ENCODE results near the gene CWC25. TPM values are rescaled to one million over a fixed set of nuclear protein-coding genes. Genes with fewer than 3 reads are reported as not detected.

Gene CWC25
- total RNA-seq, 2 experiments from 2014 or later, result 29.0 to 30.1 TPM

DNA sequence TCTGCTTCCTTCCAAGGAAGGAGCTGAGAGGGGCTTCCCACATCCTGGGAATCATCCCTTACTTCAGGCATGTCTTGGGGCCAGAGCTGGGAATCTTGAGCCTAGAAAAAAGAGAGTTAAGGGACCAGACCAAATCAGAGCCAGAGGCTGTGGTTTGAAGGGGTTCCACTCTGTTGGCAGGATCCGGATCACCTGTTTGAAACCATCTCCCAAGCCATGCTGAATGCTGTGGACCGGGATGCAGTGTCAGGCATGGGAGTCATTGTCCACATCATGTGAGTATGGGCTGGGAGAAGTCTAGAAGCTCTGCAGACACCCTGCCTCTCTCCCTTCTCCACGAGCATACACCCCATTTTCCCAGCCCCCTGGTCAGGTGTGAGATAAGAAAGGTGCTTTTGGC, 62.9 kb downstream of the CWC25 start:
- Mint-ChIP-seq H3K9me3 (no peaks in the 10 kb centered on the region), H3K36me3 (ENCODE audit: low read depth) (peaks cover 69% of the 10 kb centered on the region), H3K27ac (no peak overlapping the region), H3K27me3 (no peaks in the 10 kb centered on the region), H3K4me1 (peaks cover 18% of the 10 kb centered on the region), H3K4me3 (no peak overlapping the region)
- CTCF ChIA-PET, result interaction anchor here (0.5 to 0.7 kb wide), 3 partner anchors 32 to 1039 kb away, joined by 3 read pairs; no protein-coding TSS in a partner anchor
- DNase-seq, result no peak
- POLR2A ChIA-PET, result interaction anchor here (1.2 to 1.3 kb wide), 3 partner anchors 9 to 36 kb away, joined by 4 to 8 read pairs (median 6); partner anchors contain the start of gene PSMB3

- Mint-ChIP-seq H3K36me3 (ENCODE audit: low read depth) (peaks cover 65% of the 10 kb centered on the region), H3K27me3 (no peaks in the 10 kb centered on the region), H3K9me3 (no peaks in the 10 kb centered on the region), H3K4me1 (peaks cover 18% of the 10 kb centered on the region), H3K4me3 (no peak overlapping the region), H3K27ac (peak overlapping the region; percentile 12)
- CTCF ChIA-PET, result interaction anchor here (0.5 to 1.0 kb wide), 4 partner anchors 33 to 1039 kb away, joined by 3 read pairs; no protein-coding TSS in a partner anchor
- DNase-seq, result peak; percentile 49
- POLR2A ChIA-PET, result interaction anchor here (1.2 to 1.3 kb wide), 3 partner anchors 9 to 36 kb away, joined by 4 to 8 read pairs (median 6); partner anchors contain the start of gene PSMB3
These were observed 63.5 kb downstream of the CWC25 start for GRCh38 chr17:38761612-38762011.

- peaks cover 25% of the 10 kb centered on the region for H3K27me3 Mint-ChIP-seq
- H3K9me3 Mint-ChIP-seq, result no peaks in the 10 kb centered on the region
- peak overlapping the region; percentile 94 for H3K27ac Mint-ChIP-seq
- ChIA-PET CTCF (interaction anchor here (1.0 to 2.2 kb wide), 2 partner anchors 76 to 400 kb away, joined by 3 to 7 read pairs; no protein-coding TSS in a partner anchor), POLR2A (interaction anchor here (1.4 to 1.6 kb wide), 3 partner anchors 9 to 49 kb away, joined by 4 to 14 read pairs (median 8); partner anchors contain the start of gene MLLT6)
- H3K4me3 Mint-ChIP-seq, result peak overlapping the region; percentile 97
- no peak for DNase-seq
- H3K36me3 Mint-ChIP-seq (ENCODE audit: low read depth), result peaks cover 29% of the 10 kb centered on the region
- peaks cover 45% of the 10 kb centered on the region for H3K4me1 Mint-ChIP-seq
These were observed 72.0 kb downstream of the CWC25 start for GRCh38 chr17:38753071-38753506.

DNA sequence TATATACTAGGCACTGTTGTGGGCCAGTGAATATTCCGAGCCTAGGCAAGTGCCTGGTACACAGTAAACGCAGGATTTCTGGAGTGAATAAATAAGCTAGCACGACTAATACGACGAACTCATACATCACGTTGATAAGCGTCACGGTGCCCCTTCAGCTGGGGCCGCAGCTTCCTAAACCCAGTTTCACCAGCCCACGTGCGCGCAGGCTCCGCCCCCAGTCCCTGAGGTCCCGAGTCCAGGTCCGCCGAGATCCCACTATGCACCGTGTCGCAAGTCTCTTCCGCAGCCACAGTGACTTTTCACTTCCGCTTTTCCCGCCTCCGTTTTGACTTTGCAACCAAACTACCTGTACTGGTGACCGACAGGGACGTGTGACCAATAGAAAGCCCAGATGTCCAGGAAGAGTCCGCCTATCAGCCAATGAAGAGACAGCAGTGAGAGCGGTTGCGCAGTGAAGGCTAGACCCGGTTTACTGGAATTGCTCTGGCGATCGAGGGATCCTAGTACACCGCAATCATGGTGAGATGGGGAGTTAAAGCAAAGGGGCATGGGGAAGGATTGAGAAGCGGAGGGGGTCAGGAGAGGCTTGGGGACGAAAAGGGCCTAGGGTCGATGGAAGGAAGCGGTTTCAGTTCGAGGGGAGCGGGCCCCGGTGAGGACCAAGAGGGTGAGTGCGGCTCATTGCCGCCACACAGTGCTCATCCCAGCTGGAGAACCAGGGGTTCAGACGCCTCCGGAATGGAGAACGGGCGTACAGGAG, 72.6 kb downstream of the CWC25 start, which contains the start of gene PSMB3:
Gene PSMB3, plus strand, starts transcription at position 434 of the 763 bp plus-strand sequence. Its CDS starts 86 bp downstream, at position 520.
- peaks cover 26% of the 10 kb centered on the region for H3K36me3 Mint-ChIP-seq (ENCODE audit: low read depth)
- peak; percentile 97 for DNase-seq
- ChIA-PET CTCF (interaction anchor here (0.6 to 2.4 kb wide), 9 partner anchors 17 to 401 kb away, joined by 3 to 15 read pairs (median 3); no protein-coding TSS in a partner anchor), POLR2A (interaction anchor here (0.7 to 1.6 kb wide), 18 partner anchors 9 to 402 kb away, joined by 3 to 14 read pairs (median 5); partner anchors contain the start of genes CWC25, LASP1, MLLT6 and RPL23)
- no peaks in the 10 kb centered on the region for H3K9me3 Mint-ChIP-seq
- H3K4me3 Mint-ChIP-seq, result peak within 1 kb of the TSS; percentile 97
- H3K27ac Mint-ChIP-seq, result peak within 1 kb of the TSS; percentile 94
- H3K4me1 Mint-ChIP-seq, result peaks cover 47% of the 10 kb centered on the region
- H3K27me3 Mint-ChIP-seq, result peaks cover 28% of the 10 kb centered on the region

DNA sequence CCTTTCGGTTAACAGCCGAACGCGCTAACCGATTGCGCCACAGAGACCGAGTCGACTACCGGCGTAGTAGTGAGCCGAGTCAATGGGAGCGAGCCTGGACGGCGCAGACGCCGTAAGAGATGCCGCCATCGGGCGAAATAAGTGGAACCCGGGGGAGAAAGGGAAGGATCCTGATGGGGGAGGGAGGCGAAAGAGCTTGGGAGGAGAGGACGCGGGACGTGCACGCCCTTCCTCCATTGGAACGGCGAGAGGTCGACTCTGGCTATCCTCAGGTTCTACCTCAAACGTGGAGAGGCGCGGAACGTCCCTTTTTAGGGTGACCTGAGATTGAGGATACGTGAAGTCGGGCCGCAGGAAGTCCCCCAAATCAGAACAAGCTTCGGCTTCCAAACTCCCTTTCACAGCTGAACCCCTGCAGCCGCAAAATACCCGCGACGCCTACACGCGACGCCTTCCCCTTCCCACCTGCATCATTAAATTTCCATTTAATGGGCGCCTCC, 73.3 kb downstream of the CWC25 start:
- Mint-ChIP-seq H3K4me1 (peaks cover 48% of the 10 kb centered on the region), H3K36me3 (ENCODE audit: low read depth) (peaks cover 26% of the 10 kb centered on the region), H3K27ac (peak overlapping the region; percentile 94), H3K27me3 (peaks cover 29% of the 10 kb centered on the region), H3K4me3 (peak overlapping the region; percentile 97), H3K9me3 (no peaks in the 10 kb centered on the region)
- peak; percentile 87 for DNase-seq
- ChIA-PET CTCF (interaction anchor here (0.6 to 2.4 kb wide), 7 partner anchors 17 to 323 kb away, joined by 3 to 15 read pairs (median 3); no protein-coding TSS in a partner anchor), POLR2A (interaction anchor here (0.7 to 1.6 kb wide), 18 partner anchors 9 to 402 kb away, joined by 3 to 14 read pairs (median 5); partner anchors contain the start of genes CWC25, LASP1, MLLT6 and RPL23)

GRCh38 chr17:38751144-38751807, 73.8 kb downstream of the CWC25 start:
- Mint-ChIP-seq H3K36me3 (ENCODE audit: low read depth) (peaks cover 23% of the 10 kb centered on the region), H3K4me1 (peaks cover 54% of the 10 kb centered on the region), H3K27me3 (peaks cover 35% of the 10 kb centered on the region), H3K4me3 (peak overlapping the region; percentile 97), H3K27ac (peak overlapping the region; percentile 94), H3K9me3 (no peaks in the 10 kb centered on the region)
- CTCF ChIA-PET, result interaction anchor here (0.7 to 2.4 kb wide), 3 partner anchors 16 to 405 kb away, joined by 4 to 15 read pairs (median 6); no protein-coding TSS in a partner anchor
- no peak for DNase-seq
- POLR2A ChIA-PET, result interaction anchor here (0.8 to 1.6 kb wide), 16 partner anchors 8 to 403 kb away, joined by 3 to 14 read pairs (median 5); partner anchors contain the start of genes CWC25, LASP1, MLLT6 and RPL23

Other genes with a start within 250 kb of the CWC25 start
- gene SRCIN1, start 219.4 kb downstream of the CWC25 start, total RNA-seq, result under 1 TPM; 0.05 to 0.20 TPM
- 10 to 100 TPM; 10.2 to 10.3 TPM for gene EPOP, start 150.4 kb downstream of the CWC25 start, total RNA-seq
- 100 to 1,000 TPM; 262 to 265 TPM for gene MLLT6, start 120.0 kb downstream of the CWC25 start, total RNA-seq
- gene CISD3, start 95.0 kb downstream of the CWC25 start, total RNA-seq, result 10 to 100 TPM; 42.8 to 48.6 TPM
- 1 to 10 TPM; 2.6 to 3.3 TPM for gene PCGF2, start 77.0 kb downstream of the CWC25 start, total RNA-seq
- 100 to 1,000 TPM; 241 to 242 TPM for gene PSMB3, start 72.6 kb downstream of the CWC25 start, total RNA-seq
- 10 to 100 TPM; 42.0 to 45.7 TPM for gene PIP4K2B, start 25.8 kb downstream of the CWC25 start, total RNA-seq
- 100 to 1,000 TPM; 933 to 960 TPM for gene RPL23, start 28.4 kb upstream of the CWC25 start, total RNA-seq
- 100 to 1,000 TPM; 193 to 196 TPM for gene LASP1, start 44.7 kb upstream of the CWC25 start, total RNA-seq
- gene FBXO47, start 142.1 kb upstream of the CWC25 start, total RNA-seq, result not detected

Data from activated CD4-positive, alpha-beta memory T cell treated with anti-CD3 and anti-CD28 coated beads, Interleukin-2, amount 10 ng/mL, durations not matched to agents 7 days and 5 days (primary cell).